DMS 273 (cell line): Measurements from ENCODE around the gene DCUN1D1.

Source experiments
- DNase-seq: peaks from one replicate; lab custom pipeline; 2025; ENCODE audit not compliant: unreplicated experiment; lab: John Stamatoyannopoulos, UW

Gene DCUN1D1

DNA sequence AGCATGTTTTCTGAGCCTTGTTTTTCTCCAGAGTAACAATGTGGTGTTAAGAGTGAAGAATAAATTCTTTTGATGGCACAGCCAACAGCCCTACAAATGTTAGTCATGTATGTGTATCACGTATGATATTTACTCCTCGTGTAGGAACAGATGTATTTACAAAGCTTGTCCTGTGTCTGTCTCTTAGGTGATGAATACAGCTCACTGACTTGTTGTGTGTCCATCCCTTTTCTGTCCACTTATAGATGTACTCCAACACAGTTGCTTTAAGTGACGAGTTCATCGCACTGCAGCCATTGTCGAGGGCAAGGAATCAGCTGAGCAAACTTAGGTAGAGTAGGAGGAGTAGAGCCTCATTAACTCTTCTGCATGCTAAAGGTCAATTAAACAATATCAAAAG is 78.1 kb downstream of the DCUN1D1 start:
- DNase-seq: no peak

DNA sequence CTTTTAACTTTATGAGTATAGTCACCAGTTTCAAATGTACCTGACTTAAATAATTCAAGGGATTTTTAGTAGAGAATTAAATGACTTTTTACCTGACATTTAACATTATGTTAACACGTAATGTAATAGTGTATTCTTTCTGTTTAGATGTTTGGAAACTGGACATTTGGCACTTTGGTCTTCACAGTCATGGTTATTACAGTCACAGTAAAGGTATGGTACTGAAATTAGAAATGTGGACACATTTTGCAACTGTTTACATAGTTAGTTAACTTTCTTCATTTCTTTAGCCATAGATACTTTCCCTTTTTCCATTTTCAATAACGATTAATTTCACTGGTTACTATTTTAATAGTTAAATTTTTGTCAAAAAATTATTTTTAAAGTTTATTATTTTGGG is 83.8 kb downstream of the DCUN1D1 start:
- DNase-seq: no peak

DNA sequence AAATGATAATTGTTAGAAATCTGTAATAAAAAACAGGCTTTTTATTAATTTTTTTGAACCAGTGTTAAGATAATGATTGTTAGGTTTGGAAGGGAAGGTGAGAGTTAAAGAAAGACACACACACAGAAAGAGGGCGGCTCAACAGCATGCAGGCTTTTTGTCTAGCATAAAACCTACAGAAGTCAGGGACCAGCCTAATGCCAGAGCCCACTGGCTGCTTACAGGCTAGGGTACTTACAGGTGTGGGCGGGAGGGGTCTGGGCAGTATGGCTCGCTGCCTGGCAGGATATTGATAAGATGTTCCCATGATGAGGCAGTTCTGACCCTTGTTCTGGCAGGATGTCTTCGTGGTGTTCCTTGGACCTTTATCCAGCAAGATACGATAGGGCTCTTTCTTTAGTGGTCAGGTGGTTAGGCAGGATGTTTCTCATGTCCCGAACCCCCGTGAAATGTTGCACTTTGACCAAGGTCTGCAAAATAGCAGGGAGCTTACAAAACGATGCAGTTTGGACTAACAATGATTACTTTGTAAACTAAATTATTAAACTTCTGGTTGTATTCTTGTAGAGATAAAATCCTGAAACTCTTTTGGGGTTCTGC is 84.7 kb downstream of the DCUN1D1 start:
- no peak for DNase-seq

DNA sequence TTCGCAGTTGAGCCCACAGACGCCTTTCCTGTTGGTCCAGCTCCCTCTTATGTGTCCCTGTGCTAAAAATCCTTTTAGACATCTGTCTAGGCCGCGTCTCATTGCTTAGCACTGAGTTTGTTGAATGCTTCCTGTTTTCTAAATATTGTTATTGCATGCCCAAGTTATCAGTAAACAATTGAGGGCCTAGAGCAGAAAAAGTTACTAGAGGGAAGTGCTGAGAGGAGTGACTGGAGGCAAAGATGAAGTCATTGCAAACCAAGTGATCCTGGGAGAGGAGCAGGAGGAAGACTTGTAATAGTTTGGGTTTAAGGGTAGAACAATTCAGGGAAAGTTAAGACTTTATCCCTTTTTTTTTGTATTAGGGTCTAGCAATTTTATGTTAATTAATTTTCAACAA is 88.1 kb downstream of the DCUN1D1 start:
- no peak for DNase-seq

DNA sequence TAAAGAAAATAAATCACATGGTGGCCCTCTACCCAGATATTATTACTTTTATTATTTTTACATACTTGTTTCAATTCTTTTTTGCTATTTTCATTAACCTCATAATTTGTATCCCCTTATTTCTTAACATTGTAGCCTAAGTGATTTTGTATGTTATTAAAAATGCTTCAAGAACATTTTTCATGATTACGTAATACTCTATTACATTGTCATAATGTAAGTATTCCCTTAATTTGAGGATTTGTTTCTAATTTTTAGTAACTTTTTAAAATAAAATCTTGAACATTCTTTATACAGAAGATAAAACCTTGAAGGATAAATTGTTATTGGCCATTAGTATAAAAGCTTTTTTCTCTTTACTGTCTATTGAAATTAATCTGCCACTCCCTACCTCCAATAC is 89.0 kb downstream of the DCUN1D1 start:
- DNase-seq: no peak

DNA sequence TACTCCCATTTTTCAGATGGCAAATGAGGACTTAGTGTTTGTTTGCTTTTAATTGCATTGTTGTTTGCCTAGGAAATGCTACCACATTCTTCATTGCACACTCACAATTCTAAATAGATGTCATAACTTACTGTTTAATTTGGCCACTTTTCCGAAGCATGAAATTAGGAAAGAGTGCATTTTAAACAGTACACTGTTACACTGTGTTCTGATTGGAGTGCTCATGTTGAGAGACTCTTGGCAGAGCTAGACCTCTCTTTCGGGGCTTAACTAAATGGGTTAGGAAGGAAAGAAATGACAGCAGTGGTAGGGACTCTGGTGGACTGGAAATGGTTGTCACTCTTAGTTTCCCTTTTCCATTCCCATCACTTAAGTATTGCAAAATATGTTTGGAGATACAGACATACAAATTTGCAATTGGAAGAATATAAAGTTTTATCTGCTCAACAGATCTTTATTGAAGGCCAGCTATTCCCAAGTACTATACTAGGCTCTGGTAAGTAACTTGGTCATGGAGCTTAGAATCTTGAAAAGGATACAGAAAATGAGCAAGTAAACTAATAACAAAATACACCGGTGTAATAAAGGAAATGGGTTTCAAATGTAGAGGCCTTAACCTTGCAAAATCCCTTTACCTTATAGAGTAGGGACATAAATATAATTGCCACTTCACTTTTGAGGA is 90.2 kb downstream of the DCUN1D1 start:
- DNase-seq: no peak
